ENCODE measurements around the gene GLG1. TPM values are rescaled to one million over a fixed set of nuclear protein-coding genes. Genes with fewer than 3 reads are reported as not detected.
"Not testable (repeated sequence)": the region's sequence is repeated elsewhere in the genome, so short reads cannot be mapped to it uniquely, and the experiment has no call there.

GLG1 gene
- 102 TPM for total RNA-seq
- long read RNA-seq, full-length matches to known transcripts, result 46 of 141 reads
- long read RNA-seq, partial matches to known transcripts, result 70 of 141 reads
- long read RNA-seq, other reads (novel, unspliced or antisense), result 25 of 141 reads

- DNase-seq (ENCODE audit: low spot score), result peak; percentile 96
Measured at GRCh38 chr16:74606521-74607309, at the start of gene GLG1. GLG1 (minus strand) TSS chr16:74607114; CDS start chr16:74607094, 20 bp downstream.

GRCh38 chr16:74654536-74655050, 47.7 kb upstream of the GLG1 start:
- no peak for DNase-seq (ENCODE audit: low spot score)

- DNase-seq (ENCODE audit: low spot score), result not testable (repeated sequence)
Measured at GRCh38 chr16:74652883-74653282, 46.0 kb upstream of the GLG1 start.

- no peak for DNase-seq (ENCODE audit: low spot score)
Measured at GRCh38 chr16:74652249-74652648, 45.3 kb upstream of the GLG1 start.

GRCh38 chr16:74651841-74652240, 44.9 kb upstream of the GLG1 start:
- DNase-seq (ENCODE audit: low spot score), result no peak

GRCh38 chr16:74650966-74651567, 44.2 kb upstream of the GLG1 start:
- DNase-seq (ENCODE audit: low spot score), result no peak

GRCh38 chr16:74649839-74650504, 43.1 kb upstream of the GLG1 start:
- no peak for DNase-seq (ENCODE audit: low spot score)

- no peak for DNase-seq (ENCODE audit: low spot score)
Measured at GRCh38 chr16:74641969-74642368, 35.1 kb upstream of the GLG1 start.

- no peak for DNase-seq (ENCODE audit: low spot score)
Measured at GRCh38 chr16:74637742-74638453, 31.0 kb upstream of the GLG1 start.

- no peak for DNase-seq (ENCODE audit: low spot score)
Measured at GRCh38 chr16:74635303-74635702, 28.4 kb upstream of the GLG1 start.

GRCh38 chr16:74633686-74634085, 26.8 kb upstream of the GLG1 start:
- no peak for DNase-seq (ENCODE audit: low spot score)

- DNase-seq (ENCODE audit: low spot score), result no peak
Measured at GRCh38 chr16:74627506-74628220, 20.7 kb upstream of the GLG1 start.

- no peak for DNase-seq (ENCODE audit: low spot score)
Measured at GRCh38 chr16:74626741-74627416, 20.0 kb upstream of the GLG1 start.

- DNase-seq (ENCODE audit: low spot score), result peak; percentile 24
Measured at GRCh38 chr16:74625500-74626350, 18.8 kb upstream of the GLG1 start.

GRCh38 chr16:74623839-74624235, 16.9 kb upstream of the GLG1 start:
- DNase-seq (ENCODE audit: low spot score), result peak; percentile 39

GRCh38 chr16:74623214-74623838, 16.4 kb upstream of the GLG1 start:
- peak; percentile 43 for DNase-seq (ENCODE audit: low spot score)

GRCh38 chr16:74622005-74622404, 15.1 kb upstream of the GLG1 start:
- peak; percentile 26 for DNase-seq (ENCODE audit: low spot score)

- no peak for DNase-seq (ENCODE audit: low spot score)
Measured at GRCh38 chr16:74617206-74617788, 10.4 kb upstream of the GLG1 start.
